ENCODE results near the gene KLHDC9.

DNA sequence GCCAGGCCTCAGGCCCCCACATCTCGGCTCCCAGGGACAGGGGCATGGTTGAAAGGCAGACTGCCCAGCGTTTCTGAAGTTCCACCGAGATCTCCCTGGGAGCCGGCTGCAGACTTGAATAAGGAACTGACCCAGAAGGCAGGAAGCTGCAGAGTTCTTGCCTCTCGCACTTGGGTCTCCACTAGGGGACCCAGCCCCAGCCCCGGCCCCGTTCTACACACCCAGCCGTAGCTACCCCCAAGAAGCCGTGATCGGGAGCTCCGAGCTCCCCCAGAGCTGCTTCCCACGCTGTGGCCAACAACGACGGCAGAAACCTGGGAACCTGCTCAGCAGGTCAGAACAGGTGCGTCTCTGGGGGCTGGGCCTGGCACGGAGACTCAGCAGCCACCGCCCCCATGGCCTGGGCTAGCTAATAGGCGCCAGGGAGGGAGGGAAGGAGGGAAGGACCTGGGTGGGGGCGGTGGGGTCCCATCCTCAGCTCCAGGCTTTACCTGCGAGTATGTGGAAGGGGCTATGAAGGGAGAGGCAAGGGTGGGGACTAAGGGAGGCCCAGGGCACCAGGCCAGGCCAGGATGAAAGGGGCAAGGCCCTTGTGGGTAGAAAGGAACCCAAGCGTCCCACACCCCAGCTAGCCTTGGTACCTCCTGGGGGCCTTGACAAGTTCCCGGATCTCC lies 8.8 kb upstream of the KLHDC9 start, which contains the start of gene NECTIN4:
- no peak for TF ChIP-seq POLR2AphosphoS5 (IDR thresholded peaks at IDR 0.05; ENCODE audit: low read depth, low read length)
- TF ChIP-seq POLR2A (IDR thresholded peaks at IDR 0.05; ENCODE audit: low read depth, low read length) = no peak
- no peak for TF ChIP-seq TAF1 (IDR thresholded peaks at IDR 0.05; ENCODE audit: low read depth, low read length)
- TF ChIP-seq SPI1 (IDR thresholded peaks at IDR 0.05; ENCODE audit: low read depth, low read length) = no peak
- TF ChIP-seq POU2F2 (IDR thresholded peaks at IDR 0.05; ENCODE audit: low read depth, low read length) = no peak
